GM10266 (cell line): ENCODE results near the gene ETV1.

Experiments used
- DNase-seq: peaks from one replicate; pipeline ENCODE4 v3.0.0; 2012; ENCODE audit errors: extremely low spot score
- CTCF ChIP-seq: IDR thresholded peaks from 2 replicates; pipeline ENCODE4 v1.5.1; 2012; ENCODE audit warnings: mild to moderate bottlenecking, low read depth; ENCODE audit not compliant: control insufficient read depth, insufficient read depth; ENCODE audit errors: missing control alignments

The ETV1 gene

GRCh38 chr7:13949939-13950338 lies 39.5 kb downstream of the ETV1 start:
- no peak for DNase-seq
- TF ChIP-seq CTCF, result no peak

GRCh38 chr7:13949445-13949844 lies 40.0 kb downstream of the ETV1 start:
- no peak for DNase-seq
- no peak for TF ChIP-seq CTCF

GRCh38 chr7:13948019-13948801 lies 41.3 kb downstream of the ETV1 start:
- DNase-seq, result no peak
- no peak for TF ChIP-seq CTCF

GRCh38 chr7:13947535-13947934 lies 41.9 kb downstream of the ETV1 start:
- DNase-seq, result no peak
- no peak for TF ChIP-seq CTCF

- DNase-seq, result no peak
- TF ChIP-seq CTCF, result no peak
Observed at GRCh38 chr7:13946181-13946580, 43.3 kb downstream of the ETV1 start.

GRCh38 chr7:13945670-13946069 lies 43.8 kb downstream of the ETV1 start:
- DNase-seq, result no peak
- no peak for TF ChIP-seq CTCF

- no peak for DNase-seq
- no peak for TF ChIP-seq CTCF
Observed at GRCh38 chr7:13933536-13933935, 55.9 kb downstream of the ETV1 start.
